ENCODE data around the gene CD82. TPM values are rescaled to one million over a fixed set of nuclear protein-coding genes. Genes with fewer than 3 reads are reported as not detected.

CD82 gene
- total RNA-seq, 1 donor, result 2.6 TPM

- TF ChIP-seq CTCF (IDR thresholded peaks at IDR 0.05; ENCODE audit: insufficient read depth, low read length), result no peak
- no peak overlapping the region for H3K4me3 ChIP-seq (ENCODE audit: low read depth, low read length)
- DNase-seq (ENCODE audit: low read depth), result no peak
Observed at GRCh38 chr11:44604171-44604581, 38.7 kb downstream of the CD82 start.

- no peak for DNase-seq (ENCODE audit: low read depth)
- TF ChIP-seq CTCF (IDR thresholded peaks at IDR 0.05; ENCODE audit: insufficient read depth, low read length), result no peak
- no peak overlapping the region for H3K4me3 ChIP-seq (ENCODE audit: low read depth, low read length)
Observed at GRCh38 chr11:44605068-44605708, 39.7 kb downstream of the CD82 start.

- no peak for TF ChIP-seq CTCF (IDR thresholded peaks at IDR 0.05; ENCODE audit: insufficient read depth, low read length)
- H3K4me3 ChIP-seq (ENCODE audit: low read depth, low read length), result no peak overlapping the region
- DNase-seq (ENCODE audit: low read depth), result no peak
Observed at GRCh38 chr11:44605965-44606364, 40.5 kb downstream of the CD82 start.

GRCh38 chr11:44606472-44606871, 41.0 kb downstream of the CD82 start:
- no peak overlapping the region for H3K4me3 ChIP-seq (ENCODE audit: low read depth, low read length)
- TF ChIP-seq CTCF (IDR thresholded peaks at IDR 0.05; ENCODE audit: insufficient read depth, low read length), result no peak
- DNase-seq (ENCODE audit: low read depth), result no peak

- DNase-seq (ENCODE audit: low read depth), result no peak
- no peak for TF ChIP-seq CTCF (IDR thresholded peaks at IDR 0.05; ENCODE audit: insufficient read depth, low read length)
- H3K4me3 ChIP-seq (ENCODE audit: low read depth, low read length), result no peak overlapping the region
Observed at GRCh38 chr11:44607319-44607962, 42.0 kb downstream of the CD82 start.

- H3K4me3 ChIP-seq (ENCODE audit: low read depth, low read length), result no peak overlapping the region
- DNase-seq (ENCODE audit: low read depth), result no peak
- no peak for TF ChIP-seq CTCF (IDR thresholded peaks at IDR 0.05; ENCODE audit: insufficient read depth, low read length)
Observed at GRCh38 chr11:44607987-44608386, 42.5 kb downstream of the CD82 start.

GRCh38 chr11:44608651-44608990, 43.2 kb downstream of the CD82 start:
- DNase-seq (ENCODE audit: low read depth), result no peak
- no peak for TF ChIP-seq CTCF (IDR thresholded peaks at IDR 0.05; ENCODE audit: insufficient read depth, low read length)
- no peak overlapping the region for H3K4me3 ChIP-seq (ENCODE audit: low read depth, low read length)
